Panc1 (cell line): Measurements from ENCODE around the gene KCNB1. TPM values are rescaled to one million over a fixed set of nuclear protein-coding genes. Genes with fewer than 3 reads are reported as not detected.

ENCODE experiments used
- ATAC-seq: fragments of 200-7000 bp; cut with Tn5 transposase; 2 replicates; pipeline ENCODE4 v1.9.1; 2020; ENCODE audit warnings: mild to moderate bottlenecking, moderate library complexity
- BruUV-seq: library from RNA; stranded (reverse); fragments of 400-500 nt; replicated peaks from 2 replicates; lab custom pipeline; 2021; lab: Mats Ljungman, UMichigan
- CTCF ChIA-PET: fragments of 300-600 bp; sonication (Branson Sonifier 250); formaldehyde crosslinking; loops from one replicate; lab custom pipeline; 2022; ENCODE audit warnings: antibody characterized with exemption; lab: Charles Lee
- POLR2A ChIA-PET: fragments of 300-600 bp; sonication (Branson Sonifier 250); formaldehyde crosslinking; loops from one replicate; lab custom pipeline; 2022; ENCODE audit warnings: antibody characterized with exemption; lab: Charles Lee
- DNase-seq: peaks from one replicate; pipeline ENCODE4 v3.0.0-alpha.2; 2010; ENCODE audit warnings: low read depth, low spot score
- H3K27ac ChIP-seq: 2 replicates; pipeline ENCODE4 v1.5.1; 2011; ENCODE audit warnings: mild to moderate bottlenecking, low read length, inconsistent platforms
- H3K27me3 ChIP-seq: fragments of 200-500 bp; sonication (Bioruptor generic); 2 replicates; pipeline ENCODE4 v1.6.0; 2014; ENCODE audit warnings: low read length, inconsistent platforms; ENCODE audit not compliant: control insufficient read depth, insufficient read depth
- H3K36me3 ChIP-seq: fragments of 200-500 bp; sonication (Bioruptor generic); 2 replicates; pipeline ENCODE4 v1.5.1; 2014; ENCODE audit warnings: inconsistent platforms, mild to moderate bottlenecking, low read length, moderate library complexity; ENCODE audit not compliant: control insufficient read depth, insufficient read depth
- H3K4me1 ChIP-seq: 2 replicates; pipeline ENCODE4 v1.5.1; 2011; ENCODE audit warnings: inconsistent platforms, mild to moderate bottlenecking, low read length, moderate library complexity; ENCODE audit not compliant: control insufficient read depth, insufficient read depth
- H3K4me3 ChIP-seq, 2 experiments: 2 replicates each; pipeline ENCODE4 v1.5.1; 2011 to 2012; ENCODE audit warnings: low read depth in 2 of 2, low read length in 2 of 2, mild to moderate bottlenecking in 2 of 2, inconsistent platforms in 1 of 2, moderate library complexity in 1 of 2
- H3K9me3 ChIP-seq: fragments of 200-500 bp; sonication (Bioruptor generic); 2 replicates; pipeline ENCODE4 v1.5.1; 2014; ENCODE audit warnings: low read depth, mild to moderate bottlenecking, inconsistent platforms, low read length, moderate library complexity; ENCODE audit not compliant: control insufficient read depth, insufficient read depth
- CTCF ChIP-seq: fragments of 450-650 bp; IDR thresholded peaks from 2 replicates; pipeline ENCODE4 v1.5.1; 2017; ENCODE audit warnings: mild to moderate bottlenecking
- POLR2AphosphoS5 ChIP-seq: IDR thresholded peaks from 2 replicates; pipeline ENCODE4 v1.6.1; 2012; ENCODE audit warnings: mild to moderate bottlenecking, low read depth, low read length, moderate library complexity
- SIN3A ChIP-seq: IDR thresholded peaks from 2 replicates; pipeline ENCODE4 v1.6.1; 2012; ENCODE audit warnings: low read depth, mild to moderate bottlenecking, low read length, moderate library complexity, borderline replicate concordance; ENCODE audit not compliant: insufficient read depth
- TCF7L2 ChIP-seq: IDR thresholded peaks from 2 replicates; pipeline ENCODE4 v1.6.1; 2011; ENCODE audit warnings: mild to moderate bottlenecking, low read depth, low read length, inconsistent platforms
- in situ Hi-C: cut with HindIII; loops from 2 replicates; pipeline ENCODE4 v1.10.0; 2016; ENCODE audit warnings: low sequenced_read_pairs, low pct_unique_long_range_greater_than_20kb
- intact Hi-C: fragments of 100-400 bp; cut with micrococcal nuclease; formaldehyde crosslinking; loops from one replicate; pipeline ENCODE4 v1.10.0; 2022; ENCODE audit not compliant: unreplicated experiment
- total RNA-seq: library from RNA; stranded (reverse); gene quantifications from one replicate; pipeline ENCODE4 v1.2.1, GENCODE V29; 2021; ENCODE audit not compliant: unreplicated experiment
- TF ChIP-seq, protein P1 (sequence below), 2 experiments: IDR thresholded peaks; 2 replicates each; pipeline ENCODE4 v1.6.1; 2011 to 2012; ENCODE audit warnings: low read depth in 2 of 2, control low read depth in 1 of 2, low read length in 1 of 2, mild to moderate bottlenecking in 1 of 2, moderate library complexity in 1 of 2; ENCODE audit not compliant: insufficient read depth in 1 of 2

KCNB1 gene
- total RNA-seq, 1 experiment from 2014 or later: 11.1 TPM

DNA sequence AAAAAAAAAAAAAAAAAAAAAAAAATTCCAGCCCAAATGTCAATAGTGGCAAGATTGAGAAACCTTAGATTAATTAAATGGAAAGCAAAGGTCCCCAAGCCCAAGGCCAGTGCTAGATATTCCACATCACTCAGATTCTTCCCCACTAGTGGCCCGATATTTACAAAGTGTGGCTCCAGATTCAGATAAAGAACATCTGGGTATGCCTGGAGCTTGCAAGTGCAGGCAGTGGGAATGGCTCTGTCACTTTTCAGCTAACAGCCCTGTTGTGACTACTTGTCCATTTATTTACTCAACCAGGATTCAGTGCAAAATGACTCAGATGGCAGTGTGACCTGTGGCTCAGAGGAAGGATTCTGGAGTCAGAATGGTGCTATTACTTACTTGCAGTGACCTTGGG lies 8.2 kb upstream of the KCNB1 start:
- no peaks in the 10 kb centered on the region for H3K9me3 ChIP-seq
- CTCF ChIA-PET: no interaction called here
- peaks cover 3% of the 10 kb centered on the region; the same call in 1 of the 2 replicates for H3K4me1 ChIP-seq
- intact Hi-C loops (no loop called here), in situ Hi-C loops (no loop called here)
- no peak overlapping the region for H3K4me3 ChIP-seq
- H3K36me3 ChIP-seq: no peaks in the 10 kb centered on the region
- POLR2A ChIA-PET: no interaction called here
- H3K27me3 ChIP-seq: peaks cover 3% of the 10 kb centered on the region; the same call in 1 of the 2 replicates
- no peak for TF ChIP-seq SIN3A
- TF ChIP-seq TCF7L2: no peak
- TF ChIP-seq CTCF: no peak
- DNase-seq (peak; percentile 18), ATAC-seq (no peak)
- no TSS peak for BruUV-seq
- H3K27ac ChIP-seq: no peak overlapping the region

GRCh38 chr20:49489688-49490087 lies 7.2 kb upstream of the KCNB1 start:
- Histone ChIP-seq H3K36me3 (no peaks in the 10 kb centered on the region), H3K9me3 (no peaks in the 10 kb centered on the region), H3K4me1 (peaks cover 3% of the 10 kb centered on the region; the same call in 1 of the 2 replicates), H3K27ac (no peak overlapping the region), H3K4me3 (no peak overlapping the region), H3K27me3 (peaks cover 3% of the 10 kb centered on the region; the same call in 1 of the 2 replicates)
- intact Hi-C loops (no loop called here), in situ Hi-C loops (no loop called here)
- ATAC-seq (no peak), DNase-seq (no peak)
- POLR2A ChIA-PET: no interaction called here
- TF ChIP-seq POLR2AphosphoS5 (no peak), CTCF (no peak), TCF7L2 (no peak)
- TF ChIP-seq, protein P1, sequence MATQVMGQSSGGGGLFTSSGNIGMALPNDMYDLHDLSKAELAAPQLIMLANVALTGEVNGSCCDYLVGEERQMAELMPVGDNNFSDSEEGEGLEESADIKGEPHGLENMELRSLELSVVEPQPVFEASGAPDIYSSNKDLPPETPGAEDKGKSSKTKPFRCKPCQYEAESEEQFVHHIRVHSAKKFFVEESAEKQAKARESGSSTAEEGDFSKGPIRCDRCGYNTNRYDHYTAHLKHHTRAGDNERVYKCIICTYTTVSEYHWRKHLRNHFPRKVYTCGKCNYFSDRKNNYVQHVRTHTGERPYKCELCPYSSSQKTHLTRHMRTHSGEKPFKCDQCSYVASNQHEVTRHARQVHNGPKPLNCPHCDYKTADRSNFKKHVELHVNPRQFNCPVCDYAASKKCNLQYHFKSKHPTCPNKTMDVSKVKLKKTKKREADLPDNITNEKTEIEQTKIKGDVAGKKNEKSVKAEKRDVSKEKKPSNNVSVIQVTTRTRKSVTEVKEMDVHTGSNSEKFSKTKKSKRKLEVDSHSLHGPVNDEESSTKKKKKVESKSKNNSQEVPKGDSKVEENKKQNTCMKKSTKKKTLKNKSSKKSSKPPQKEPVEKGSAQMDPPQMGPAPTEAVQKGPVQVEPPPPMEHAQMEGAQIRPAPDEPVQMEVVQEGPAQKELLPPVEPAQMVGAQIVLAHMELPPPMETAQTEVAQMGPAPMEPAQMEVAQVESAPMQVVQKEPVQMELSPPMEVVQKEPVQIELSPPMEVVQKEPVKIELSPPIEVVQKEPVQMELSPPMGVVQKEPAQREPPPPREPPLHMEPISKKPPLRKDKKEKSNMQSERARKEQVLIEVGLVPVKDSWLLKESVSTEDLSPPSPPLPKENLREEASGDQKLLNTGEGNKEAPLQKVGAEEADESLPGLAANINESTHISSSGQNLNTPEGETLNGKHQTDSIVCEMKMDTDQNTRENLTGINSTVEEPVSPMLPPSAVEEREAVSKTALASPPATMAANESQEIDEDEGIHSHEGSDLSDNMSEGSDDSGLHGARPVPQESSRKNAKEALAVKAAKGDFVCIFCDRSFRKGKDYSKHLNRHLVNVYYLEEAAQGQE (IDR thresholded peaks at IDR 0.05; ENCODE audit: insufficient read depth in 1 of 2, low read depth in 2 of 2, low read length in 1 of 2): no peak
- CTCF ChIA-PET: no interaction called here
- no TSS peak for BruUV-seq
